Smooth muscle cell (in vitro differentiated cells): Measurements from ENCODE around the gene PEX7. TPM values are rescaled to one million over a fixed set of nuclear protein-coding genes. Genes with fewer than 3 reads are reported as not detected.
"Not testable (repeated sequence)": the region's sequence is repeated elsewhere in the genome, so short reads cannot be mapped to it uniquely, and the experiment has no call there.

Experiments used
- DNase-seq: peaks from one replicate; lab custom pipeline; 2025; ENCODE audit not compliant: unreplicated experiment; lab: John Stamatoyannopoulos, UW
- H2AFZ ChIP-seq: fragments of 200-600 bp; sonication (generic); 2 replicates; pipeline ENCODE4 v1.6.0; 2016; ENCODE audit warnings: antibody characterized with exemption, low read depth, mild to moderate bottlenecking
- H3F3A ChIP-seq: fragments of 200-600 bp; sonication (generic); 2 replicates; pipeline ENCODE4 v1.6.0; 2017; ENCODE audit warnings: antibody characterized with exemption, low read depth
- H3K27ac ChIP-seq: fragments of 200-600 bp; sonication (generic); 2 replicates; pipeline ENCODE4 v1.5.1; 2016; ENCODE audit warnings: low read depth, mild to moderate bottlenecking
- H3K27me3 ChIP-seq: fragments of 200-600 bp; sonication (generic); 2 replicates; pipeline ENCODE4 v1.6.1; 2016; ENCODE audit warnings: low read depth, mild to moderate bottlenecking
- H3K36me3 ChIP-seq: fragments of 200-600 bp; sonication (generic); 2 replicates; pipeline ENCODE4 v1.5.1; 2016; ENCODE audit warnings: low read depth
- H3K4me1 ChIP-seq: fragments of 200-600 bp; sonication (generic); 2 replicates; pipeline ENCODE4 v1.5.1; 2016; ENCODE audit warnings: low read depth
- H3K4me2 ChIP-seq: fragments of 200-600 bp; sonication (generic); 2 replicates; pipeline ENCODE4 v1.6.0; 2016; ENCODE audit warnings: mild to moderate bottlenecking
- H3K4me3 ChIP-seq: fragments of 200-600 bp; sonication (generic); 2 replicates; pipeline ENCODE4 v1.5.1; 2016; ENCODE audit warnings: mild to moderate bottlenecking
- H3K79me2 ChIP-seq: fragments of 200-600 bp; sonication (generic); 2 replicates; pipeline ENCODE4 v1.6.0; 2016; ENCODE audit warnings: low read depth, mild to moderate bottlenecking
- H3K9ac ChIP-seq: fragments of 200-600 bp; sonication (generic); 2 replicates; pipeline ENCODE4 v1.6.0; 2016; ENCODE audit warnings: low read depth
- H3K9me3 ChIP-seq: fragments of 200-600 bp; sonication (generic); replicated peaks from 2 replicates; pipeline ENCODE4 v1.5.1; 2016; ENCODE audit warnings: low read depth
- H4K20me1 ChIP-seq: fragments of 200-600 bp; sonication (generic); 2 replicates; pipeline ENCODE4 v1.6.0; 2016; ENCODE audit warnings: low read depth
- WGBS: methylation state at CpG from one replicate; pipeline ENCODE4 v1.1.7; 2016; ENCODE audit warnings: low lambda C conversion rate; 5-methylcytosine and 5-hydroxymethylcytosine counted together
- polyA plus RNA-seq: library from polyadenylated mRNA; unstranded; fragments of >200 nt; fragmentation: Nextera tagmentation; extraction: Ambion mirVana; gene quantifications from 2 replicates; pipeline ENCODE4 v1.2.1, GENCODE V29; 2016
- total RNA-seq: library from RNA; depleted of rRNA; stranded (reverse); fragments of >200 nt; gene quantifications from 2 replicates; pipeline ENCODE4 v1.2.3, GENCODE V29; 2014
- TF ChIP-seq, protein P1 (sequence below): fragments of 200-600 bp; sonication (generic); IDR thresholded peaks from 2 replicates; pipeline ENCODE4 v1.5.1; 2017; ENCODE audit warnings: borderline replicate concordance, mild to moderate bottlenecking, antibody characterized with exemption; ENCODE audit not compliant: insufficient read depth, poor library complexity, severe bottlenecking

Gene PEX7
- total and polyA plus RNA-seq, 2 experiments from 2014 or later, result 10.3 to 14.4 TPM

DNA sequence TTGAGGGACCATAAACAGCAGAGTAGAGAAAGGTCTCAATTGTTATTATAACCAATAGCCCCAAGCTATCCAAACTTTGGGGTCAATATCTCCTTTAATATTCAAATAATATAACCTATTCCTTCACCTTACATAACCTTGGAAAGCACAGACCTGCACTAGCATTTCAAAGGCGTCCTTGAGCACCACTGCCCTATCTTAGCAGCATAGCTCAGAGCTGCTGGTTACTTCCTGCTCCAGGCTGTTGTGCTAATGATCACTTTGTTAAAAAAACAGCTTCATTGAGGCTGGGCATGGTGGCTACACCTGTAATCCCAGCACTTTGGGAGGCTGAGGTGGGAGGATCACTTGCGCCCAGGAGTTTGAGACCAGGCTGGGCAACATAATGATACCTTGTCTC is 110.2 kb downstream of the PEX7 start:
- Histone ChIP-seq H2AFZ (no peak overlapping the region), H3K27me3 (peaks cover 25% of the 10 kb centered on the region), H3K4me3 (no peak overlapping the region), H3K4me2 (no peak overlapping the region), H4K20me1 (no peaks in the 10 kb centered on the region), H3F3A (no peaks in the 10 kb centered on the region), H3K9me3 (no peaks in the 10 kb centered on the region), H3K4me1 (no peaks in the 10 kb centered on the region), H3K9ac (no peak overlapping the region), H3K79me2 (no peaks in the 10 kb centered on the region), H3K27ac (no peak overlapping the region), H3K36me3 (no peaks in the 10 kb centered on the region)
- TF ChIP-seq, protein P1, sequence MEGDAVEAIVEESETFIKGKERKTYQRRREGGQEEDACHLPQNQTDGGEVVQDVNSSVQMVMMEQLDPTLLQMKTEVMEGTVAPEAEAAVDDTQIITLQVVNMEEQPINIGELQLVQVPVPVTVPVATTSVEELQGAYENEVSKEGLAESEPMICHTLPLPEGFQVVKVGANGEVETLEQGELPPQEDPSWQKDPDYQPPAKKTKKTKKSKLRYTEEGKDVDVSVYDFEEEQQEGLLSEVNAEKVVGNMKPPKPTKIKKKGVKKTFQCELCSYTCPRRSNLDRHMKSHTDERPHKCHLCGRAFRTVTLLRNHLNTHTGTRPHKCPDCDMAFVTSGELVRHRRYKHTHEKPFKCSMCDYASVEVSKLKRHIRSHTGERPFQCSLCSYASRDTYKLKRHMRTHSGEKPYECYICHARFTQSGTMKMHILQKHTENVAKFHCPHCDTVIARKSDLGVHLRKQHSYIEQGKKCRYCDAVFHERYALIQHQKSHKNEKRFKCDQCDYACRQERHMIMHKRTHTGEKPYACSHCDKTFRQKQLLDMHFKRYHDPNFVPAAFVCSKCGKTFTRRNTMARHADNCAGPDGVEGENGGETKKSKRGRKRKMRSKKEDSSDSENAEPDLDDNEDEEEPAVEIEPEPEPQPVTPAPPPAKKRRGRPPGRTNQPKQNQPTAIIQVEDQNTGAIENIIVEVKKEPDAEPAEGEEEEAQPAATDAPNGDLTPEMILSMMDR, result no peak
- WGBS, result 81% methylated on average over 2 of the region's 2 CpGs
- no peak for DNase-seq

GRCh38 chr6:136945072-136945471 is 122.7 kb downstream of the PEX7 start:
- no peak overlapping the region for H3K4me2 ChIP-seq
- H3K27ac ChIP-seq, result peak overlapping the region; percentile 13
- WGBS, result 51% methylated on average over 1 of the region's 1 CpG
- TF ChIP-seq, protein P1, result no peak
- no peaks in the 10 kb centered on the region for H3K27me3 ChIP-seq
- no peak overlapping the region for H3K9ac ChIP-seq
- H3K79me2 ChIP-seq, result no peaks in the 10 kb centered on the region
- DNase-seq, result no peak
- no peaks in the 10 kb centered on the region for H3K9me3 ChIP-seq
- peaks cover 11% of the 10 kb centered on the region for H3K4me1 ChIP-seq
- no peaks in the 10 kb centered on the region for H4K20me1 ChIP-seq
- no peaks in the 10 kb centered on the region for H3K36me3 ChIP-seq
- no peak overlapping the region for H2AFZ ChIP-seq
- H3F3A ChIP-seq, result no peaks in the 10 kb centered on the region
- no peak overlapping the region for H3K4me3 ChIP-seq

- H3K4me1 ChIP-seq, result peaks cover 11% of the 10 kb centered on the region
- no peak overlapping the region for H3K9ac ChIP-seq
- TF ChIP-seq, protein P1, result no peak
- H3K79me2 ChIP-seq, result no peaks in the 10 kb centered on the region
- no peaks in the 10 kb centered on the region for H3K9me3 ChIP-seq
- no peaks in the 10 kb centered on the region for H4K20me1 ChIP-seq
- peaks cover 3% of the 10 kb centered on the region for H3F3A ChIP-seq
- no peak overlapping the region for H3K4me2 ChIP-seq
- H3K27ac ChIP-seq, result peak overlapping the region; percentile 22
- H3K4me3 ChIP-seq, result no peak overlapping the region
- 56% methylated on average over 4 of the region's 4 CpGs for WGBS
- no peak for DNase-seq
- H3K36me3 ChIP-seq, result no peaks in the 10 kb centered on the region
- H2AFZ ChIP-seq, result no peak overlapping the region
- no peaks in the 10 kb centered on the region for H3K27me3 ChIP-seq
Measured at GRCh38 chr6:136945711-136946121, 123.3 kb downstream of the PEX7 start.

DNA sequence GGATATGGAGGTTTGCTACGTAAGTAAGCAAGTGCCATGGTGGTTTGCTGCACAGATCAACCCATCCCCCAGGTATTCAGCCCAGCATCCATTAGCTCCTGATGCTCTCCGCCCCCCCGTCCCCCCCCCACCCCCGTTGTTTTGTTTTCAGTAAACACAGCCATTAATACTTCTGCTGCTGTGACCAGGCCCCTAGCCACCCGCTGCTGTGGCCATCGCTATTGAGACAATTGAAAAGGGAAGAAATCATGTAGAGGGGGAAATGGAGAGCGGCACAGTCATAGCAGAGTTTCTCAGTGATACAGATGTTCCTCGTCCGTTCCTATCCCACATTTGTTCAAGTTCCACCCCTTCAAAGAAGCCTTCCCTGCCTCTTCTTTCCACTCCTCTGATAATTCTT is 124.6 kb downstream of the PEX7 start:
- Histone ChIP-seq H3K27me3 (no peaks in the 10 kb centered on the region), H2AFZ (no peak overlapping the region), H3K4me3 (no peak overlapping the region), H4K20me1 (no peaks in the 10 kb centered on the region), H3K79me2 (no peaks in the 10 kb centered on the region), H3K9me3 (no peaks in the 10 kb centered on the region), H3K9ac (no peak overlapping the region), H3F3A (peaks cover 3% of the 10 kb centered on the region), H3K36me3 (no peaks in the 10 kb centered on the region), H3K27ac (no peak overlapping the region), H3K4me1 (peaks cover 11% of the 10 kb centered on the region), H3K4me2 (no peak overlapping the region)
- WGBS, result 51% methylated on average over 8 of the region's 9 CpGs
- no peak for DNase-seq
- TF ChIP-seq, protein P1, result no peak

DNA sequence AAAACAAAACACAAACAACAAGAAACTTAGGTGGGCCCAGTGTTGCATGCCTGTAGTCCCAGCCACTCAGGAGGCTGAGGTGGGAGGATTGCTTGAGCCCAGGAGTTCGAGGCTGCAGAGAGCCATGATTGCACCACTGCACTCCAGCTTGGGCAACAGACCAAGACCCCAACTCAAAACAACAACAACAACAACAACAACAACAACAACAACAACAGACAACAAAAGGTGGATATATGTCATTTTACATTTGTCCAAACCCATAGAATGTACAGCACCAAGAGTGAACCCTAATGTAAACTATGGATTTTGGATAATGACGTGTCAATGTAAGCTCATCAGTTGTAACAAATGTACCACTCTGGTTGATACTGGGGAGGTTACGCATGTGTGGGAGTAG is 127.6 kb downstream of the PEX7 start:
- 90% methylated on average over 3 of the region's 3 CpGs for WGBS

More for the DNA sequence above, 127.6 kb downstream of the PEX7 start:
- H3K9me3 ChIP-seq, H3K9ac ChIP-seq, H3K27me3 ChIP-seq, H3F3A ChIP-seq, H3K79me2 ChIP-seq, H3K4me2 ChIP-seq, H3K36me3 ChIP-seq, H2AFZ ChIP-seq, DNase-seq, H3K27ac ChIP-seq, H3K4me3 ChIP-seq, H4K20me1 ChIP-seq: not testable (repeated sequence)
- peaks cover 11% of the 10 kb centered on the region for H3K4me1 ChIP-seq
